ENCODE data around the gene KIF1A. TPM values are rescaled to one million over a fixed set of nuclear protein-coding genes. Genes with fewer than 3 reads are reported as not detected.

KIF1A gene
- total RNA-seq, 1 donor from 2014 or later: 0.37 TPM

- H3K9me3 Mint-ChIP-seq: peaks cover 14% of the 10 kb centered on the region
- H3K27me3 Mint-ChIP-seq: peaks cover 4% of the 10 kb centered on the region
- no peak for DNase-seq
- no peak overlapping the region for H3K27ac Mint-ChIP-seq
- intact Hi-C loops (cut with micrococcal nuclease): no loop called here
- no peak overlapping the region for H3K4me3 Mint-ChIP-seq
- no peaks in the 10 kb centered on the region for H3K36me3 Mint-ChIP-seq (ENCODE audit: low read depth)
- no peaks in the 10 kb centered on the region for H3K4me1 Mint-ChIP-seq
Measured at GRCh38 chr2:240810199-240810598, 9.8 kb downstream of the KIF1A start.

GRCh38 chr2:240809276-240809675, 10.7 kb downstream of the KIF1A start:
- H3K27ac Mint-ChIP-seq: no peak overlapping the region
- H3K4me3 Mint-ChIP-seq: no peak overlapping the region
- H3K4me1 Mint-ChIP-seq: no peaks in the 10 kb centered on the region
- no peaks in the 10 kb centered on the region for H3K36me3 Mint-ChIP-seq (ENCODE audit: low read depth)
- peaks cover 12% of the 10 kb centered on the region for H3K9me3 Mint-ChIP-seq
- peaks cover 9% of the 10 kb centered on the region for H3K27me3 Mint-ChIP-seq
- intact Hi-C loops (cut with micrococcal nuclease): no loop called here
- no peak for DNase-seq

DNA sequence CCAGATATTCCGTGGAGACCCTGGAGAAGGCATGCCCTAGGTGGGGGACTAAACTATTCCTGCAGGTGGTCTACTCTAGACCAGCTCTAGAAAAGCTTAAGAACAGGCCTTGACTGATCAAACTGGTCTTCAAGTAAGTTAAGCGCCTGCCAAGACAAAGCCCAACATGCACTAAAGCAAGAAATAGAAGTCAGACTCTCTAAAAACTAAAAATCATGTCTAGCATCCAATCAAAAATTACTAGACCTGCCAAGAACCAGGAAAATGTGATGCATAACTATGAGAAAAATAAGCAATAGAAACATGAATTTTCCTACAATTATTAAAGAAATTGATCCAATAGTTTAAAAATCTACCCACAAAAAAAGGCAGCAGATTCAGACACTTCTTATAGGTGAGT, 13.6 kb downstream of the KIF1A start:
- Mint-ChIP-seq H3K9me3 (peaks cover 2% of the 10 kb centered on the region), H3K27me3 (peaks cover 23% of the 10 kb centered on the region), H3K36me3 (ENCODE audit: low read depth) (no peaks in the 10 kb centered on the region), H3K27ac (no peak overlapping the region), H3K4me3 (no peak overlapping the region), H3K4me1 (no peaks in the 10 kb centered on the region)
- no peak for DNase-seq
- intact Hi-C loops (cut with micrococcal nuclease): no loop called here

DNA sequence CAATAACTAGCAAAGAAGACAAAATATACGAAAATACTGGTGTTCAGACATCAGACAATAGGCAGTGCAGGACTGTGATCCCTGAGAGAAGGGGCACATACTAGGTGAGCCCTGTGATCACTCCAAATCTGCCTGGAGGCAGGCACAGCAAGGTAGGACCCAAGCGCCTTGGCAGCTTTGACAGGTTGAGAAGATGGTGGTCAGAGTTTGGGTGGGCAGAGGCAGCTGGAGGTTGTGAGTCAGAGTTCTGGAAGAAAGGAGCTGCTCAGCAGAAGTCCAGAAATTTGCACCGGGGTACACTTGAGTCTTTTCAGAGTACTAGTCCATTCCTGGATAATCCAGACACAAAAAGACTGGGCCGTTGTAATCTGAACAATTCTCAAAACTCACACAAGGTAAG, 14.0 kb downstream of the KIF1A start:
- no peaks in the 10 kb centered on the region for H3K9me3 Mint-ChIP-seq
- intact Hi-C loops (cut with micrococcal nuclease): no loop called here

DNA sequence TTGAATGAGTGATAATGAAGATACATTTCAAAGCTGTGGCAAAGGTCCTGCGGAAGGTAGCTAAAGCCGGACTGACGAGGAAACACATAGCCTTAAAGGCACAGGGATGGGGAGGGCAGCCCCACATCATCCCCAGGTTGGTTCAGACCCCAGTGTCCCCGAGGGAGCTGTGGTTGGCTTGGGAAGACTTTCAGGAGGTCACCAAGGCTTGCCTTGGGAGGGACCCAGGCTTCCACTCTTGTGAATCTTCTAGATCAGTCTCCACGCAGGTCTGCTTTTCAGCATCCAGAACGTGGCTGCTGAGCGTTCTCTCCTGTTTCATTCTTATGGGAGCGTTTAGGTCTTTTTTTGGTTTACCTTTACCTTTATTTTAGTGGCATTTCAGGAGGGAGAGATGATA, 16.8 kb downstream of the KIF1A start:
- no peak for DNase-seq
- H3K27me3 Mint-ChIP-seq: peaks cover 30% of the 10 kb centered on the region
- no peak overlapping the region for H3K27ac Mint-ChIP-seq
- no peaks in the 10 kb centered on the region for H3K36me3 Mint-ChIP-seq (ENCODE audit: low read depth)
- no peaks in the 10 kb centered on the region for H3K4me1 Mint-ChIP-seq
- no peak overlapping the region for H3K4me3 Mint-ChIP-seq
- intact Hi-C loops (cut with micrococcal nuclease): no loop called here
- no peaks in the 10 kb centered on the region for H3K9me3 Mint-ChIP-seq

More for the DNA sequence above, 14.0 kb downstream of the KIF1A start:
- Mint-ChIP-seq H3K27ac (no peak overlapping the region), H3K27me3 (peaks cover 25% of the 10 kb centered on the region), H3K4me3 (no peak overlapping the region), H3K4me1 (no peaks in the 10 kb centered on the region), H3K36me3 (ENCODE audit: low read depth) (no peaks in the 10 kb centered on the region)
- DNase-seq: no peak

GRCh38 chr2:240799033-240799820, 20.8 kb downstream of the KIF1A start:
- H3K27me3 Mint-ChIP-seq: peaks cover 21% of the 10 kb centered on the region
- H3K27ac Mint-ChIP-seq: no peak overlapping the region
- intact Hi-C loops (cut with micrococcal nuclease): no loop called here
- no peak for DNase-seq
- H3K36me3 Mint-ChIP-seq (ENCODE audit: low read depth): no peaks in the 10 kb centered on the region
- H3K4me1 Mint-ChIP-seq: no peaks in the 10 kb centered on the region
- H3K4me3 Mint-ChIP-seq: no peak overlapping the region
- no peaks in the 10 kb centered on the region for H3K9me3 Mint-ChIP-seq

DNA sequence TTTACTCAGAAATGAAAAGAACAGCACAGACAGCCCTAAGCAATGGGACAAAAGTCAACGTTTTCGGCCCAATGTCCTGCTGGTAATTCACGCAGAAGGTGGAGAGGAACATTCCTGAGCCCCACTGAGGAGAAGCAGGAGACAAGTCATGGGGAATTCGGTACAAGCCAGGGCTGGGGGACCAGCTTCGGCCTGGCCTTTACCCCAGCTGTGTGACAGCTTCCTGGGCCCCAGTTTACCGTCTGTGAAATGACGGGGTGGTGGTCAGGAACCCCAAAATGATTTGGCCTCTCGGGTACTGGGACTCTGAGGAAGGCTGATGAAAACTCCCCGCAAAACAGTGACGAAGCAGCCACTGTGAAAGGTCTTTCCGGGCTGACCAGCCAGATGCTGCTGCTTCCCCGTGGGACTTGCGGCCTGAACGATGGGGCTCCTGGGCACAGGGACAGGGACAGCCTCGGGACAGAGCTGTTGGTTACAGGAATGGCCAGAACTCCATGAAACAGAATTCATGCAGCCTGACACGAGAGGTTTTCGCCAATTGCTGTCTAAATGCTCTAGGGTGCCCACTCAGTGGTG, 21.6 kb downstream of the KIF1A start:
- no peaks in the 10 kb centered on the region for H3K9me3 Mint-ChIP-seq
- no peak overlapping the region for H3K27ac Mint-ChIP-seq
- H3K4me3 Mint-ChIP-seq: no peak overlapping the region
- DNase-seq: no peak
- no peaks in the 10 kb centered on the region for H3K36me3 Mint-ChIP-seq (ENCODE audit: low read depth)
- peaks cover 18% of the 10 kb centered on the region for H3K27me3 Mint-ChIP-seq
- intact Hi-C loops (cut with micrococcal nuclease): no loop called here
- no peaks in the 10 kb centered on the region for H3K4me1 Mint-ChIP-seq

- no peaks in the 10 kb centered on the region for H3K9me3 Mint-ChIP-seq
- intact Hi-C loops (cut with micrococcal nuclease): no loop called here
- H3K4me1 Mint-ChIP-seq: no peaks in the 10 kb centered on the region
- no peak overlapping the region for H3K4me3 Mint-ChIP-seq
- peaks cover 16% of the 10 kb centered on the region for H3K27me3 Mint-ChIP-seq
- no peaks in the 10 kb centered on the region for H3K36me3 Mint-ChIP-seq (ENCODE audit: low read depth)
- H3K27ac Mint-ChIP-seq: no peak overlapping the region
- no peak for DNase-seq
Measured at GRCh38 chr2:240797914-240798313, 22.1 kb downstream of the KIF1A start.

GRCh38 chr2:240797500-240797895, 22.5 kb downstream of the KIF1A start:
- Mint-ChIP-seq H3K27ac (no peak overlapping the region), H3K36me3 (ENCODE audit: low read depth) (no peaks in the 10 kb centered on the region), H3K9me3 (no peaks in the 10 kb centered on the region), H3K4me3 (no peak overlapping the region), H3K4me1 (no peaks in the 10 kb centered on the region), H3K27me3 (peaks cover 14% of the 10 kb centered on the region)
- DNase-seq: no peak
- intact Hi-C loops (cut with micrococcal nuclease): no loop called here

DNA sequence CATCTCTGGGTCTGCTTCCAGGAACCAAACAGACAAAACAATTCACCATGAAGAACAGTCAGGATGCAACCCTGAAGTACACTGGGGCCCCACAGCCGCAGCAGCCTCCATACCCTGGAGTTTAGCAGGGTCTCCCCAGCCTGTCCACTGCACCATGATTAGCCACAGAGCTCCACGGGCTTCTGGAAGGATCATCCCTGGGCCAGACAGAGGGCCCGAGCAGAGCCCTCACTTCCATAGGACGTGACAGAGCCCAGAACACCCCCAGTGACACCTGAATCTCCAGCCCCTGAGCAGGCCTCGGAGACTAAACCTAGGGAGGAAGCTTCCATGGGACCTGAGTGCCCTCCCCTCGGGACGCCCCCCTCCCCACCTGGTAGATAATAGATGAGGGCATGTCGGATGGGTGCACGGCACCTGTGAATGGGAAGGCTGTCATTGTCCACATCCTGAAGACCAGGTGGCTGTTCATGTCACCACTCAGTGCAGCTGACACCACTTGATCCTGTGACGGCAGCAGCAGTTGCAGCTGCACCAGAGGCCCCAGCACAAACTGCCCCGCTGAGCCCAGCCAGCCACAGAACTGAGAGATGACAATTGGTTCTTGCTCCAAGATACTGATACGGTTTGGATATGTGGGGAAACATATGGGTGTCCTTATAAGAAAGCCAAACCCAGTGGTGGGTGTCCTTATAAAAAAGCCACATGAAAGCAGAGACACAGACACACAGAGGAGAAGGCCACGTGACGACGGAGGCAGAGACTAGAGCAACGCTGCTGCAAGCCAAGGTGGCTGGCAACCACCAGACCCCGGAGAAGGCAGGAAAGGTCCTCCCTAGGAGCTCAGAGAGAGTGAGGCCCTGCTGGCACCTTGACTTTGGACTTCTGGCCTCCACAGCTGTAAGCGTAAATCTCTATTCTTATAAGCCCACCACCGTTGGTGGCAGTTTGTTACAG, 23.2 kb downstream of the KIF1A start:
- Mint-ChIP-seq H3K4me3 (no peak overlapping the region), H3K4me1 (no peaks in the 10 kb centered on the region), H3K36me3 (ENCODE audit: low read depth) (no peaks in the 10 kb centered on the region), H3K27me3 (peaks cover 11% of the 10 kb centered on the region), H3K9me3 (no peaks in the 10 kb centered on the region), H3K27ac (no peak overlapping the region)
- intact Hi-C loops (cut with micrococcal nuclease): no loop called here
- DNase-seq: no peak

- peaks cover 5% of the 10 kb centered on the region for H3K27me3 Mint-ChIP-seq
- H3K9me3 Mint-ChIP-seq: no peaks in the 10 kb centered on the region
- intact Hi-C loops (cut with micrococcal nuclease): no loop called here
- DNase-seq: no peak
- no peak overlapping the region for H3K4me3 Mint-ChIP-seq
- no peak overlapping the region for H3K27ac Mint-ChIP-seq
- no peaks in the 10 kb centered on the region for H3K4me1 Mint-ChIP-seq
- H3K36me3 Mint-ChIP-seq (ENCODE audit: low read depth): no peaks in the 10 kb centered on the region
Measured at GRCh38 chr2:240795916-240796510, 24.0 kb downstream of the KIF1A start.

DNA sequence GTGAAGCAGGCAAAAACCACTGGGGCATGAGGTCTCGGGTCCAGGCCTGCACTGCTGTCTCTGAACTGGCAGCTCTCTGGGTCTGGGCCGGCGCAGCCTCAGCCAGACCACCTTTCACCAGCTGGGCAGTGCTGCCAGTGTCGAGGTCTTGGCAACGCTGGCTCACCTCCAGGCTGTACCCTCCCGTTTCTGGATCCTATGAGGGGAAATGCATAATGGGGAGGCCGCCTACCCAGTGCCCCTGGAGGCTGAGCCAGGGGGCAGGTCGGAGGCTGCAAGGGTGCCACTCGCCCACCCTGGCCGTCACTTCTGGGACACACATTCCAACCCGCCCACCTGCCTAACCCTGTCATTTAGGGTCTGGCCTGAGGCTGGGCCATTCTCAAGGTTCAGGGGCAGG, 24.6 kb downstream of the KIF1A start:
- H3K4me3 Mint-ChIP-seq: no peak overlapping the region

DNA sequence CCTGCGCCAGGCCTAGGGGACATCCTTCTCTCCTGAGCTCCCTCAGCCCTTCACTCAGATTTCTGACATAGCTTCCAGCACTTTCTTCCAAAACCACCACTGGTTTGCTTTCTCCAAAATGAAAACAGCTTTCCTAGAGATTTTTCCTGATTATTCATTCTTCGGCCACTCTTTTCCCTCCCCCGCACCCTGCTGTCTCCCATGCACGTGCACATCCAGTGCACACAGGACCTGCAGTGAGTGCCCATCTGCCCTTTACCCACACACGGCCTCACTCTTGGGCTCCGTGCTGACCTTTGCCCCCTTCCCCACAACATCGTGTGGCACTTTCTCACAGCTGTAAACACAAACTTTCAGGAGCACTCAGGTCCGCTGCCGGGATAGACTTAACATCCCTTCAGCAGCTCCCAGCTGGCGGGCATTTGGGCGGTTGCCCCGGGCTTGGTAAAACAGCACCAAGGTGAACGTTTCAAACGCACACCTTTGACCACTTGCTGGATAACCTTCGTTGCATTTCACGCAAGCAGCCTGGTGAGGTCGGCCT, 25.8 kb downstream of the KIF1A start:
- Mint-ChIP-seq H3K9me3 (no peaks in the 10 kb centered on the region), H3K27ac (no peak overlapping the region), H3K27me3 (no peaks in the 10 kb centered on the region), H3K36me3 (ENCODE audit: low read depth) (no peaks in the 10 kb centered on the region), H3K4me3 (no peak overlapping the region), H3K4me1 (no peaks in the 10 kb centered on the region)
- intact Hi-C loops (cut with micrococcal nuclease): no loop called here
- no peak for DNase-seq

More for the DNA sequence above, 24.6 kb downstream of the KIF1A start:
- H3K27me3 Mint-ChIP-seq: peaks cover 4% of the 10 kb centered on the region
- no peaks in the 10 kb centered on the region for H3K9me3 Mint-ChIP-seq
- no peaks in the 10 kb centered on the region for H3K36me3 Mint-ChIP-seq (ENCODE audit: low read depth)
- DNase-seq: no peak
- intact Hi-C loops (cut with micrococcal nuclease): no loop called here
- H3K27ac Mint-ChIP-seq: no peak overlapping the region
- H3K4me1 Mint-ChIP-seq: no peaks in the 10 kb centered on the region

Measured in activated CD4-positive, alpha-beta T cell treated with anti-CD3 and anti-CD28 coated beads, Interleukin-2, amount 10 ng/mL, durations not matched to agents 24 days and 14 days (primary cell).